ENCODE data around the gene TMEM72. TPM values are rescaled to one million over a fixed set of nuclear protein-coding genes. Genes with fewer than 3 reads are reported as not detected.

Gene TMEM72
- total RNA-seq, 1 donor from 2014 or later = not detected

GRCh38 chr10:44968091-44968490 lies 57.0 kb downstream of the TMEM72 start:
- no peak for TF ChIP-seq CTCF (conservative IDR thresholded peaks at IDR 0.05; ENCODE audit: low read depth, low read length)

GRCh38 chr10:44968500-44969400 lies 57.6 kb downstream of the TMEM72 start:
- DNase-seq (ENCODE audit: low read depth) = no peak
- no peak for TF ChIP-seq CTCF (conservative IDR thresholded peaks at IDR 0.05; ENCODE audit: low read depth, low read length)
- no peak overlapping the region for H3K4me3 ChIP-seq (ENCODE audit: low read depth, low read length)

More at GRCh38 chr10:44968091-44968490, 57.0 kb downstream of the TMEM72 start:
- H3K4me3 ChIP-seq (ENCODE audit: low read depth, low read length) = no peak overlapping the region
- no peak for DNase-seq (ENCODE audit: low read depth)

- DNase-seq (ENCODE audit: low read depth) = no peak
- no peak overlapping the region for H3K4me3 ChIP-seq (ENCODE audit: low read depth, low read length)
- TF ChIP-seq CTCF (conservative IDR thresholded peaks at IDR 0.05; ENCODE audit: low read depth, low read length) = no peak
These were observed 58.7 kb downstream of the TMEM72 start for GRCh38 chr10:44969854-44970253.

GRCh38 chr10:44970812-44971395 lies 59.8 kb downstream of the TMEM72 start:
- no peak for TF ChIP-seq CTCF (conservative IDR thresholded peaks at IDR 0.05; ENCODE audit: low read depth, low read length)
- DNase-seq (ENCODE audit: low read depth) = no peak
- no peak overlapping the region for H3K4me3 ChIP-seq (ENCODE audit: low read depth, low read length)

- no peak for TF ChIP-seq CTCF (conservative IDR thresholded peaks at IDR 0.05; ENCODE audit: low read depth, low read length)
- no peak for DNase-seq (ENCODE audit: low read depth)
- H3K4me3 ChIP-seq (ENCODE audit: low read depth, low read length) = no peak overlapping the region
These were observed 60.3 kb downstream of the TMEM72 start for GRCh38 chr10:44971434-44971833.

GRCh38 chr10:44971935-44972757 lies 61.0 kb downstream of the TMEM72 start:
- no peak for TF ChIP-seq CTCF (conservative IDR thresholded peaks at IDR 0.05; ENCODE audit: low read depth, low read length)
- H3K4me3 ChIP-seq (ENCODE audit: low read depth, low read length) = no peak overlapping the region
- DNase-seq (ENCODE audit: low read depth) = no peak
